ENCODE measurements around the gene ATP6V0B.

Gene ATP6V0B

GRCh38 chr1:43961692-43962091 lies 13.1 kb upstream of the ATP6V0B start:
- no peak overlapping the region for H3K9ac ChIP-seq (ENCODE audit: low read length)
- H3K4me1 ChIP-seq (ENCODE audit: control insufficient read depth, low read depth, low read length) = no peaks in the 10 kb centered on the region
- no peak overlapping the region for H3K27ac ChIP-seq (ENCODE audit: low read length)
- no peaks in the 10 kb centered on the region for H3K27me3 ChIP-seq (ENCODE audit: control insufficient read depth, insufficient read depth, low read length)
- H3K9me3 ChIP-seq (ENCODE audit: control insufficient read depth, low read depth, low read length) = no peaks in the 10 kb centered on the region
- peaks cover 8% of the 10 kb centered on the region for H3K36me3 ChIP-seq (ENCODE audit: control insufficient read depth, low read depth, low read length)
- no peak overlapping the region for H3K4me3 ChIP-seq (ENCODE audit: low read length)

GRCh38 chr1:43962324-43962723 lies 12.4 kb upstream of the ATP6V0B start:
- Histone ChIP-seq H3K27ac (ENCODE audit: low read length) (no peak overlapping the region), H3K4me3 (ENCODE audit: low read length) (no peak overlapping the region), H3K4me1 (ENCODE audit: control insufficient read depth, low read depth, low read length) (no peaks in the 10 kb centered on the region), H3K27me3 (ENCODE audit: control insufficient read depth, insufficient read depth, low read length) (no peaks in the 10 kb centered on the region), H3K9me3 (ENCODE audit: control insufficient read depth, low read depth, low read length) (no peaks in the 10 kb centered on the region), H3K9ac (ENCODE audit: low read length) (no peak overlapping the region), H3K36me3 (ENCODE audit: control insufficient read depth, low read depth, low read length) (peaks cover 7% of the 10 kb centered on the region)

GRCh38 chr1:43963006-43963405 lies 11.8 kb upstream of the ATP6V0B start:
- no peaks in the 10 kb centered on the region for H3K27me3 ChIP-seq (ENCODE audit: control insufficient read depth, insufficient read depth, low read length)
- no peaks in the 10 kb centered on the region for H3K4me1 ChIP-seq (ENCODE audit: control insufficient read depth, low read depth, low read length)
- no peak overlapping the region for H3K27ac ChIP-seq (ENCODE audit: low read length)
- no peaks in the 10 kb centered on the region for H3K9me3 ChIP-seq (ENCODE audit: control insufficient read depth, low read depth, low read length)
- H3K4me3 ChIP-seq (ENCODE audit: low read length) = no peak overlapping the region
- peaks cover under 1% of the 10 kb centered on the region for H3K36me3 ChIP-seq (ENCODE audit: control insufficient read depth, low read depth, low read length)
- H3K9ac ChIP-seq (ENCODE audit: low read length) = no peak overlapping the region

GRCh38 chr1:43963890-43964289 lies 10.9 kb upstream of the ATP6V0B start:
- Histone ChIP-seq H3K4me1 (ENCODE audit: control insufficient read depth, low read depth, low read length) (no peaks in the 10 kb centered on the region), H3K9ac (ENCODE audit: low read length) (no peak overlapping the region), H3K27ac (ENCODE audit: low read length) (no peak overlapping the region), H3K4me3 (ENCODE audit: low read length) (no peak overlapping the region), H3K9me3 (ENCODE audit: control insufficient read depth, low read depth, low read length) (no peaks in the 10 kb centered on the region), H3K27me3 (ENCODE audit: control insufficient read depth, insufficient read depth, low read length) (no peaks in the 10 kb centered on the region), H3K36me3 (ENCODE audit: control insufficient read depth, low read depth, low read length) (no peaks in the 10 kb centered on the region)

GRCh38 chr1:43965316-43965715 lies 9.4 kb upstream of the ATP6V0B start:
- H3K9me3 ChIP-seq (ENCODE audit: control insufficient read depth, low read depth, low read length) = no peaks in the 10 kb centered on the region
- no peak overlapping the region for H3K9ac ChIP-seq (ENCODE audit: low read length)
- no peaks in the 10 kb centered on the region for H3K36me3 ChIP-seq (ENCODE audit: control insufficient read depth, low read depth, low read length)
- no peak overlapping the region for H3K27ac ChIP-seq (ENCODE audit: low read length)
- no peaks in the 10 kb centered on the region for H3K27me3 ChIP-seq (ENCODE audit: control insufficient read depth, insufficient read depth, low read length)
- H3K4me1 ChIP-seq (ENCODE audit: control insufficient read depth, low read depth, low read length) = peaks cover 3% of the 10 kb centered on the region
- no peak overlapping the region for H3K4me3 ChIP-seq (ENCODE audit: low read length)

GRCh38 chr1:43968348-43968948 lies 6.3 kb upstream of the ATP6V0B start:
- Histone ChIP-seq H3K36me3 (ENCODE audit: control insufficient read depth, low read depth, low read length) (peaks cover 19% of the 10 kb centered on the region), H3K27ac (ENCODE audit: low read length) (no peak overlapping the region), H3K4me3 (ENCODE audit: low read length) (no peak overlapping the region), H3K9me3 (ENCODE audit: control insufficient read depth, low read depth, low read length) (no peaks in the 10 kb centered on the region), H3K4me1 (ENCODE audit: control insufficient read depth, low read depth, low read length) (peaks cover 3% of the 10 kb centered on the region), H3K27me3 (ENCODE audit: control insufficient read depth, insufficient read depth, low read length) (no peaks in the 10 kb centered on the region), H3K9ac (ENCODE audit: low read length) (no peak overlapping the region)

- Histone ChIP-seq H3K9ac (ENCODE audit: low read length) (no peak overlapping the region), H3K27ac (ENCODE audit: low read length) (no peak overlapping the region), H3K4me3 (ENCODE audit: low read length) (peak overlapping the region; percentile 91), H3K27me3 (ENCODE audit: control insufficient read depth, insufficient read depth, low read length) (no peaks in the 10 kb centered on the region), H3K9me3 (ENCODE audit: control insufficient read depth, low read depth, low read length) (no peaks in the 10 kb centered on the region), H3K36me3 (ENCODE audit: control insufficient read depth, low read depth, low read length) (peaks cover 19% of the 10 kb centered on the region), H3K4me1 (ENCODE audit: control insufficient read depth, low read depth, low read length) (peaks cover 11% of the 10 kb centered on the region)
Observed at GRCh38 chr1:43969416-43969745, 5.4 kb upstream of the ATP6V0B start.

GRCh38 chr1:43969746-43970466 lies 4.9 kb upstream of the ATP6V0B start, which contains the start of gene DPH2:
Gene DPH2, plus strand, starts transcription at chr1:43970010. Its CDS starts 166 bp downstream, at chr1:43970176.
- peaks cover 11% of the 10 kb centered on the region for H3K4me1 ChIP-seq (ENCODE audit: control insufficient read depth, low read depth, low read length)
- H3K36me3 ChIP-seq (ENCODE audit: control insufficient read depth, low read depth, low read length) = peaks cover 19% of the 10 kb centered on the region
- no peak within 1 kb of the TSS for H3K27ac ChIP-seq (ENCODE audit: low read length)
- no peaks in the 10 kb centered on the region for H3K27me3 ChIP-seq (ENCODE audit: control insufficient read depth, insufficient read depth, low read length)
- no peaks in the 10 kb centered on the region for H3K9me3 ChIP-seq (ENCODE audit: control insufficient read depth, low read depth, low read length)
- peak within 1 kb of the TSS; percentile 81 for H3K9ac ChIP-seq (ENCODE audit: low read length)
- peak within 1 kb of the TSS; percentile 91 for H3K4me3 ChIP-seq (ENCODE audit: low read length)

GRCh38 chr1:43970502-43970901 lies 4.3 kb upstream of the ATP6V0B start:
- no peaks in the 10 kb centered on the region for H3K9me3 ChIP-seq (ENCODE audit: control insufficient read depth, low read depth, low read length)
- H3K9ac ChIP-seq (ENCODE audit: low read length) = peak overlapping the region; percentile 81
- H3K27me3 ChIP-seq (ENCODE audit: control insufficient read depth, insufficient read depth, low read length) = no peaks in the 10 kb centered on the region
- H3K36me3 ChIP-seq (ENCODE audit: control insufficient read depth, low read depth, low read length) = peaks cover 19% of the 10 kb centered on the region
- no peak overlapping the region for H3K27ac ChIP-seq (ENCODE audit: low read length)
- H3K4me1 ChIP-seq (ENCODE audit: control insufficient read depth, low read depth, low read length) = peaks cover 11% of the 10 kb centered on the region
- peak overlapping the region; percentile 91 for H3K4me3 ChIP-seq (ENCODE audit: low read length)

- Histone ChIP-seq H3K27ac (ENCODE audit: low read length) (no peak overlapping the region), H3K4me1 (ENCODE audit: control insufficient read depth, low read depth, low read length) (peaks cover 15% of the 10 kb centered on the region), H3K36me3 (ENCODE audit: control insufficient read depth, low read depth, low read length) (peaks cover 19% of the 10 kb centered on the region), H3K9ac (ENCODE audit: low read length) (peak overlapping the region; percentile 81), H3K27me3 (ENCODE audit: control insufficient read depth, insufficient read depth, low read length) (no peaks in the 10 kb centered on the region), H3K9me3 (ENCODE audit: control insufficient read depth, low read depth, low read length) (no peaks in the 10 kb centered on the region), H3K4me3 (ENCODE audit: low read length) (peak overlapping the region; percentile 91)
Observed at GRCh38 chr1:43970911-43971310, 3.8 kb upstream of the ATP6V0B start.

- Histone ChIP-seq H3K4me3 (ENCODE audit: low read length) (no peak overlapping the region), H3K27ac (ENCODE audit: low read length) (no peak overlapping the region), H3K36me3 (ENCODE audit: control insufficient read depth, low read depth, low read length) (peaks cover 22% of the 10 kb centered on the region), H3K27me3 (ENCODE audit: control insufficient read depth, insufficient read depth, low read length) (no peaks in the 10 kb centered on the region), H3K4me1 (ENCODE audit: control insufficient read depth, low read depth, low read length) (peaks cover 16% of the 10 kb centered on the region), H3K9ac (ENCODE audit: low read length) (no peak overlapping the region), H3K9me3 (ENCODE audit: control insufficient read depth, low read depth, low read length) (no peaks in the 10 kb centered on the region)
Observed at GRCh38 chr1:43971336-43971980, 3.3 kb upstream of the ATP6V0B start.
